SU-DHL-6 (cell line): ENCODE data around the gene NPM1.

Experiments
- EZH2phosphoT487 ChIP-seq: fragments of 200-600 bp; sonication (generic), shearing (Covaris generic); conservative IDR thresholded peaks from 2 replicates; pipeline ENCODE4 v1.6.1; 2018; ENCODE audit warnings: mild to moderate bottlenecking, antibody characterized with exemption, low read length, moderate library complexity, mixed read lengths
- TF ChIP-seq, protein P1 (sequence below): fragments of 200-600 bp; sonication (generic); IDR thresholded peaks from one replicate; pipeline ENCODE4 v1.5.1; 2017; ENCODE audit warnings: antibody characterized with exemption, mild to moderate bottlenecking, low read length, moderate library complexity; ENCODE audit not compliant: insufficient read depth, poor library complexity, severe bottlenecking

DNA sequence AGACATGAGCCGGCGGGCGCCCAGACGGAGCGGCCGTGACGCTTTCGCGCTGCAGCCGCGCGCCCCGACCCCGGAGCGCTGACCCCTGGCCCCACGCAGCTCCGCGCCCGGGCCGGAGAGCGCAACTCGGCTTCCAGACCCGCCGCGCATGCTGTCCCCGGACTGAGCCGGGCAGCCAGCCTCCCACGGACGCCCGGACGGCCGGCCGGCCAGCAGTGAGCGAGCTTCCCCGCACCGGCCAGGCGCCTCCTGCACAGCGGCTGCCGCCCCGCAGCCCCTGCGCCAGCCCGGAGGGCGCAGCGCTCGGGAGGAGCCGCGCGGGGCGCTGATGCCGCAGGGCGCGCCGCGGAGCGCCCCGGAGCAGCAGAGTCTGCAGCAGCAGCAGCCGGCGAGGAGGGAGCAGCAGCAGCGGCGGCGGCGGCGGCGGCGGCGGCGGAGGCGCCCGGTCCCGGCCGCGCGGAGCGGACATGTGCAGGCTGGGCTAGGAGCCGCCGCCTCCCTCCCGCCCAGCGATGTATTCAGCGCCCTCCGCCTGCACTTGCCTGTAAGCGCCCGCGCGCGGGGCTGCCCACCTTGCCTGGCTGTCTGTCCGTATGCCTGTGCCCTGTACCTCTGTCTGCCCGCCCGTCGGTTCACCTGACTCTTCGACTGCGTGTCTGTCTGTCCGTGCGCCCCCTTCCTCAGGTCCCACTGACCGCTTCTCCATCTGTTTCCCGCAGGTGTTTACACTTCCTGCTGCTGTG lies 32.2 kb downstream of the NPM1 start:
- TF ChIP-seq, protein P1, sequence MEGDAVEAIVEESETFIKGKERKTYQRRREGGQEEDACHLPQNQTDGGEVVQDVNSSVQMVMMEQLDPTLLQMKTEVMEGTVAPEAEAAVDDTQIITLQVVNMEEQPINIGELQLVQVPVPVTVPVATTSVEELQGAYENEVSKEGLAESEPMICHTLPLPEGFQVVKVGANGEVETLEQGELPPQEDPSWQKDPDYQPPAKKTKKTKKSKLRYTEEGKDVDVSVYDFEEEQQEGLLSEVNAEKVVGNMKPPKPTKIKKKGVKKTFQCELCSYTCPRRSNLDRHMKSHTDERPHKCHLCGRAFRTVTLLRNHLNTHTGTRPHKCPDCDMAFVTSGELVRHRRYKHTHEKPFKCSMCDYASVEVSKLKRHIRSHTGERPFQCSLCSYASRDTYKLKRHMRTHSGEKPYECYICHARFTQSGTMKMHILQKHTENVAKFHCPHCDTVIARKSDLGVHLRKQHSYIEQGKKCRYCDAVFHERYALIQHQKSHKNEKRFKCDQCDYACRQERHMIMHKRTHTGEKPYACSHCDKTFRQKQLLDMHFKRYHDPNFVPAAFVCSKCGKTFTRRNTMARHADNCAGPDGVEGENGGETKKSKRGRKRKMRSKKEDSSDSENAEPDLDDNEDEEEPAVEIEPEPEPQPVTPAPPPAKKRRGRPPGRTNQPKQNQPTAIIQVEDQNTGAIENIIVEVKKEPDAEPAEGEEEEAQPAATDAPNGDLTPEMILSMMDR: no peak
- no peak for TF ChIP-seq EZH2phosphoT487
